IMR-90 (cell line): Measurements from ENCODE around the gene MYF6. TPM values are rescaled to one million over a fixed set of nuclear protein-coding genes. Genes with fewer than 3 reads are reported as not detected.

Experiments used
- ATAC-seq: fragments of 200-7000 bp; cut with Tn5 transposase; 2 replicates; pipeline ENCODE4 v1.9.1; 2020; ENCODE audit warnings: low read depth, mild to moderate bottlenecking, moderate library complexity
- BruUV-seq: library from RNA; stranded (reverse); fragments of 400-500 nt; replicated peaks from 2 replicates; lab custom pipeline; 2021; lab: Mats Ljungman, UMichigan
- CTCF ChIA-PET: fragments of 300-600 bp; formaldehyde crosslinking; extraction: SDS; loops from one replicate; lab custom pipeline; 2021; ENCODE audit warnings: antibody characterized with exemption; lab: Yijun Ruan, JAX
- POLR2A ChIA-PET: fragments of 300-600 bp; sonication (Branson Sonifier 250); formaldehyde crosslinking; loops from one replicate; lab custom pipeline; 2022; ENCODE audit warnings: antibody characterized with exemption; ENCODE audit not compliant: unreplicated experiment; lab: Charles Lee
- DNase-seq: peaks from one replicate; pipeline ENCODE4 v3.0.0; 2013
- H2AFZ ChIP-seq: replicated peaks from 2 replicates; pipeline ENCODE3; 2013; ENCODE audit warnings: low read length, mild to moderate bottlenecking; ENCODE audit not compliant: poor library complexity
- H2AK5ac ChIP-seq: 2 replicates; pipeline ENCODE4 v1.6.1; 2013; ENCODE audit warnings: low read depth, low read length, inconsistent platforms
- H2AK9ac ChIP-seq: replicated peaks from 2 replicates; pipeline ENCODE3; 2013; ENCODE audit warnings: mild to moderate bottlenecking, low read depth, low read length, moderate library complexity; ENCODE audit not compliant: poor library complexity
- H2BK120ac ChIP-seq: 2 replicates; pipeline ENCODE4 v1.6.1; 2013; ENCODE audit warnings: low read depth, low read length, inconsistent platforms
- H2BK15ac ChIP-seq: 3 replicates; pipeline ENCODE4 v1.6.1; 2013; ENCODE audit warnings: low read depth, low read length, inconsistent platforms
- H2BK20ac ChIP-seq: 2 replicates; pipeline ENCODE4 v1.6.1; 2013; ENCODE audit warnings: low read depth, mild to moderate bottlenecking, inconsistent platforms, low read length, moderate library complexity
- H2BK5ac ChIP-seq: 2 replicates; pipeline ENCODE4 v1.6.1; 2013; ENCODE audit warnings: mild to moderate bottlenecking, low read depth, low read length, inconsistent platforms; ENCODE audit not compliant: poor library complexity, severe bottlenecking
- H3K14ac ChIP-seq: replicated peaks from 2 replicates; pipeline ENCODE4 v1.6.1; 2013; ENCODE audit warnings: low read depth, low read length, inconsistent platforms
- H3K18ac ChIP-seq: 2 replicates; pipeline ENCODE4 v1.6.1; 2013; ENCODE audit warnings: low read depth, low read length, control low read depth
- H3K23ac ChIP-seq: 2 replicates; pipeline ENCODE4 v1.6.1; 2013; ENCODE audit warnings: low read depth, low read length, inconsistent platforms
- H3K27ac ChIP-seq: 2 replicates; pipeline ENCODE4 v1.5.1; 2013; ENCODE audit warnings: mild to moderate bottlenecking, control low read depth, low read length; ENCODE audit not compliant: insufficient read depth
- H3K27me3 ChIP-seq: 2 replicates; pipeline ENCODE4 v1.6.1; 2013; ENCODE audit warnings: low read length; ENCODE audit not compliant: control insufficient read depth, insufficient read depth
- H3K36me3 ChIP-seq: 2 replicates; pipeline ENCODE4 v1.6.1; 2013; ENCODE audit warnings: low read length, mixed read lengths; ENCODE audit not compliant: control insufficient read depth, insufficient read depth
- H3K4ac ChIP-seq: 2 replicates; pipeline ENCODE4 v1.6.1; 2013; ENCODE audit warnings: low read depth, low read length, inconsistent platforms
- H3K4me1 ChIP-seq: 2 replicates; pipeline ENCODE4 v1.6.1; 2013; ENCODE audit warnings: low read length, mixed read lengths; ENCODE audit not compliant: control insufficient read depth, insufficient read depth
- H3K4me2 ChIP-seq: 2 replicates; pipeline ENCODE4 v1.6.1; 2013; ENCODE audit warnings: low read depth, mild to moderate bottlenecking, control low read depth, low read length, moderate library complexity
- H3K4me3 ChIP-seq: 2 replicates; pipeline ENCODE4 v1.5.1; 2013; ENCODE audit warnings: low read depth, mild to moderate bottlenecking, control low read depth, low read length, moderate library complexity; ENCODE audit not compliant: insufficient read depth
- H3K56ac ChIP-seq: 2 replicates; pipeline ENCODE4 v1.6.1; 2013; ENCODE audit warnings: low read length, inconsistent platforms; ENCODE audit not compliant: insufficient read depth; ENCODE audit errors: extremely low read depth
- H3K79me1 ChIP-seq, 2 experiments: 2 replicates each; pipeline ENCODE4 v1.6.1; 2013; ENCODE audit warnings: low read length in 2 of 2, inconsistent platforms in 1 of 2, low read depth in 1 of 2
- H3K9ac ChIP-seq: 2 replicates; pipeline ENCODE4 v1.6.1; 2013; ENCODE audit warnings: low read depth, low read length, control low read depth
- H3K9me1 ChIP-seq: 2 replicates; pipeline ENCODE4 v1.6.1; 2013; ENCODE audit warnings: low read length, inconsistent platforms; ENCODE audit not compliant: insufficient read depth
- H3K9me3 ChIP-seq: 2 replicates; pipeline ENCODE4 v1.6.1; 2013; ENCODE audit warnings: low read length; ENCODE audit not compliant: control insufficient read depth, insufficient read depth
- H4K20me1 ChIP-seq: 2 replicates; pipeline ENCODE4 v1.6.1; 2013; ENCODE audit warnings: low read length, inconsistent platforms; ENCODE audit not compliant: insufficient read depth
- H4K5ac ChIP-seq: 2 replicates; pipeline ENCODE4 v1.6.1; 2013; ENCODE audit warnings: mild to moderate bottlenecking, low read depth, low read length, control low read depth
- H4K8ac ChIP-seq, 2 experiments: 2 replicates each; pipeline ENCODE4 v1.6.1; 2013; ENCODE audit warnings: low read depth in 2 of 2, low read length in 2 of 2, control low read depth in 1 of 2, inconsistent platforms in 1 of 2
- H4K91ac ChIP-seq: 2 replicates; pipeline ENCODE4 v1.6.1; 2013; ENCODE audit warnings: low read depth, low read length, inconsistent platforms; ENCODE audit not compliant: insufficient read depth
- BHLHE40 ChIP-seq: fragments of 150-350 bp; IDR thresholded peaks from 2 replicates; pipeline ENCODE4 v1.6.1; 2016; ENCODE audit warnings: mild to moderate bottlenecking, low read depth, low read length
- MAFK ChIP-seq: IDR thresholded peaks from 2 replicates; pipeline ENCODE4 v1.6.1; 2012; ENCODE audit warnings: low read depth, low read length, improper control_type of control experiment
- MXI1 ChIP-seq: IDR thresholded peaks from 2 replicates; pipeline ENCODE4 v1.6.1; 2012; ENCODE audit warnings: low read depth, mild to moderate bottlenecking, low read length, moderate library complexity, borderline replicate concordance
- NFE2L2 ChIP-seq: fragments of 150-350 bp; IDR thresholded peaks from 2 replicates; pipeline ENCODE4 v1.6.1; 2016; ENCODE audit warnings: low read depth, mild to moderate bottlenecking, low read length
- POLR2A ChIP-seq: IDR thresholded peaks from 2 replicates; pipeline ENCODE4 v1.6.1; 2012; ENCODE audit warnings: mild to moderate bottlenecking, low read depth, low read length
- RCOR1 ChIP-seq: IDR thresholded peaks from 2 replicates; pipeline ENCODE4 v1.6.1; 2012; ENCODE audit warnings: mild to moderate bottlenecking, low read length, improper control_type of control experiment; ENCODE audit not compliant: insufficient replicate concordance
- USF2 ChIP-seq: fragments of 150-350 bp; IDR thresholded peaks from 2 replicates; pipeline ENCODE4 v1.6.1; 2017; ENCODE audit warnings: mild to moderate bottlenecking, antibody characterized with exemption, low read length, low read depth
- WGBS, 2 experiments: methylation state at CpG; one replicate each; pipeline versions ENCODE4 v1.1.5 to v1.1.7; 2013; ENCODE audit warnings: missing lambda C conversion rate in 2 of 2; ENCODE audit not compliant: insufficient read length in 1 of 2; ENCODE audit errors: extremely low coverage in 2 of 2; 5-methylcytosine and 5-hydroxymethylcytosine counted together
- dilution Hi-C: fragments of 300-500 bp; cut with HindIII; formaldehyde crosslinking; loops from one replicate; pipeline ENCODE4 v1.14.3; 2018; ENCODE audit warnings: low sequenced_read_pairs; ENCODE audit not compliant: unreplicated experiment
- in situ Hi-C: fragments of 300-500 bp; cut with MboI; formaldehyde crosslinking; loops from 3 replicates; pipeline ENCODE4 v1.14.3; 2019; ENCODE audit warnings: low sequenced_read_pairs, inconsistent platforms, mixed read lengths
- intact Hi-C: fragments of 100-400 bp; cut with micrococcal nuclease; formaldehyde crosslinking; loops from 2 replicates; pipeline ENCODE4 v1.10.0; 2022
- polyA plus RNA-seq, 3 experiments: library from polyadenylated mRNA; depleted of rRNA; stranded (reverse); fragments of >200 nt; gene quantifications; 2 replicates each; pipeline ENCODE4 v1.2.3, GENCODE V29; 2012; ENCODE audit warnings: low replicate concordance in 1 of 3
- total RNA-seq: library from RNA; depleted of rRNA; stranded (reverse); fragments of >200 nt; gene quantifications from 2 replicates; pipeline ENCODE4 v1.2.3, GENCODE V29; 2012
- TF ChIP-seq, protein P1 (sequence below): fragments of 150-350 bp; IDR thresholded peaks from 2 replicates; pipeline ENCODE4 v1.6.1; 2016; ENCODE audit warnings: low read depth, mild to moderate bottlenecking, low read length, moderate library complexity, borderline replicate concordance
- TF ChIP-seq, protein P2 (sequence below): conservative IDR thresholded peaks from 2 replicates; pipeline ENCODE4 v1.5.1; 2012; ENCODE audit warnings: mild to moderate bottlenecking, low read depth, low read length, improper control_type of control experiment

The MYF6 gene
- total and polyA plus RNA-seq, 2 of the 4 experiments (the other 2 are of a cell fraction) = not detected

DNA sequence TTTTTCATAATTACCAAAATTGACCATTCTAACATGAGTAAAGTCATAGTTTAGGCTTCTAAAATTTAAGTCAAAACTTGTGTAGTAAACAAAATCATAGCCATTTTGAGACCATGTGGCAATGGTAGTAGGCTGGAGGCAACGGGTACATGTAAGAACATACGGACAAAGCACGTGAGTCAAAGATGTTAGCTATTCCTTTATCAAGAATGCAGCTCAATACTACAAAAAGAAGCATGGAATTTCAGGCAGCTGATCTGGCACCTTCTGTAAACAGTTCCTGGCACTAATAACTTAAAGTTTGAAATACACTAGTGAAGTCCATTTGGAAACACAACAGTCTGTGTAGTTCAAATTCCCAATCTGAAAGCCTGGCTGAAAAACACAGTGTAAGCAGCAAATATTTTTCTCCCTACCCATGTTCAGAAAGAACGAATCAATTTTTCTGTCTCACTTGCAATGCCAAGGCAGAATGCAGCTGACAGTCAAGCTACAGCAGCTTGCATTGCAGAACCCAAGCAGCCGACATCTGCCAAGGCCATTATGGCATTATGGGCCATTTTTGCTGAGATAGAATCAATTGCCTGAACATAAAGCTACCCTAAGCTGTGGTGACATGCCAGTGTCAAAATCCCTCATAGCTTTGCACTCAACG lies 38.5 kb downstream of the MYF6 start:
- POLR2A ChIA-PET = no interaction called here
- Histone ChIP-seq H4K91ac (no peak overlapping the region), H3K18ac (no peak overlapping the region), H3K9me3 (no peaks in the 10 kb centered on the region), H3K4ac (no peak overlapping the region), H2BK5ac (no peak overlapping the region), H3K4me1 (no peaks in the 10 kb centered on the region), H4K5ac (no peak overlapping the region), H3K27me3 (no peaks in the 10 kb centered on the region), H3K56ac (0 out of 2 replicates have a peak overlapping the region, but pooled peaks have one; percentile 3), H2AK5ac (no peak overlapping the region), H3K36me3 (no peaks in the 10 kb centered on the region), H2BK120ac (no peak overlapping the region), H3K9me1 (no peaks in the 10 kb centered on the region), H3K27ac (no peak overlapping the region), H2AK9ac (no peak overlapping the region), H3K4me2 (no peak overlapping the region), H2BK15ac (no peak overlapping the region), H4K20me1 (no peaks in the 10 kb centered on the region), H3K23ac (no peak overlapping the region), H3K14ac (no peak overlapping the region), H2BK20ac (no peak overlapping the region), H3K9ac (no peak overlapping the region), H4K8ac (no peak overlapping the region), H3K4me3 (no peak overlapping the region), H2AFZ (no peak overlapping the region), H3K79me1 (no peaks in the 10 kb centered on the region)
- dilution Hi-C loops = no loop called here
- intact Hi-C loops = no loop called here
- DNase-seq (no peak), ATAC-seq (no peak)
- BruUV-seq = no TSS peak
- in situ Hi-C loops = no loop called here
- CTCF ChIA-PET = interaction anchor here (1.4 kb wide), 1 partner anchor 114 kb away, joined by 3 read pairs; no protein-coding TSS in a partner anchor
- TF ChIP-seq POLR2A (no peak), RCOR1 (no peak), BHLHE40 (no peak), MXI1 (no peak), NFE2L2 (no peak), MAFK (no peak), USF2 (no peak)
- TF ChIP-seq, protein P1, sequence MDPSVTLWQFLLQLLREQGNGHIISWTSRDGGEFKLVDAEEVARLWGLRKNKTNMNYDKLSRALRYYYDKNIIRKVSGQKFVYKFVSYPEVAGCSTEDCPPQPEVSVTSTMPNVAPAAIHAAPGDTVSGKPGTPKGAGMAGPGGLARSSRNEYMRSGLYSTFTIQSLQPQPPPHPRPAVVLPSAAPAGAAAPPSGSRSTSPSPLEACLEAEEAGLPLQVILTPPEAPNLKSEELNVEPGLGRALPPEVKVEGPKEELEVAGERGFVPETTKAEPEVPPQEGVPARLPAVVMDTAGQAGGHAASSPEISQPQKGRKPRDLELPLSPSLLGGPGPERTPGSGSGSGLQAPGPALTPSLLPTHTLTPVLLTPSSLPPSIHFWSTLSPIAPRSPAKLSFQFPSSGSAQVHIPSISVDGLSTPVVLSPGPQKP = no peak
- TF ChIP-seq, protein P2, sequence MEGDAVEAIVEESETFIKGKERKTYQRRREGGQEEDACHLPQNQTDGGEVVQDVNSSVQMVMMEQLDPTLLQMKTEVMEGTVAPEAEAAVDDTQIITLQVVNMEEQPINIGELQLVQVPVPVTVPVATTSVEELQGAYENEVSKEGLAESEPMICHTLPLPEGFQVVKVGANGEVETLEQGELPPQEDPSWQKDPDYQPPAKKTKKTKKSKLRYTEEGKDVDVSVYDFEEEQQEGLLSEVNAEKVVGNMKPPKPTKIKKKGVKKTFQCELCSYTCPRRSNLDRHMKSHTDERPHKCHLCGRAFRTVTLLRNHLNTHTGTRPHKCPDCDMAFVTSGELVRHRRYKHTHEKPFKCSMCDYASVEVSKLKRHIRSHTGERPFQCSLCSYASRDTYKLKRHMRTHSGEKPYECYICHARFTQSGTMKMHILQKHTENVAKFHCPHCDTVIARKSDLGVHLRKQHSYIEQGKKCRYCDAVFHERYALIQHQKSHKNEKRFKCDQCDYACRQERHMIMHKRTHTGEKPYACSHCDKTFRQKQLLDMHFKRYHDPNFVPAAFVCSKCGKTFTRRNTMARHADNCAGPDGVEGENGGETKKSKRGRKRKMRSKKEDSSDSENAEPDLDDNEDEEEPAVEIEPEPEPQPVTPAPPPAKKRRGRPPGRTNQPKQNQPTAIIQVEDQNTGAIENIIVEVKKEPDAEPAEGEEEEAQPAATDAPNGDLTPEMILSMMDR = no peak
- WGBS, 2 experiments = 0% methylated on average over 1 of the region's 6 CpGs; no CpG with 5 or more reads in 1 of the 2 experiments
